ENCODE results near the gene UBE2A. TPM values are rescaled to one million over a fixed set of nuclear protein-coding genes. Genes with fewer than 3 reads are reported as not detected.

The UBE2A gene
- polyA plus RNA-seq, 1 donor from 2014 or later: 129 TPM

- Histone ChIP-seq H3K36me3 (ENCODE audit: insufficient read depth, low read length) (no peaks in the 10 kb centered on the region), H3K9me2 (ENCODE audit: insufficient read depth, low read length) (no peaks in the 10 kb centered on the region), H3K4me2 (ENCODE audit: low read length) (no peak overlapping the region), H3K9me3 (ENCODE audit: low read length) (no peaks in the 10 kb centered on the region), H3F3A (ENCODE audit: insufficient read depth, low read length, poor library complexity, severe bottlenecking) (no peaks in the 10 kb centered on the region), H3K27ac (ENCODE audit: low read length) (no peak overlapping the region), H3K9ac (ENCODE audit: low read length) (no peak overlapping the region), H4K20me1 (ENCODE audit: insufficient read depth) (no peaks in the 10 kb centered on the region), H2AFZ (ENCODE audit: low read depth, low read length) (no peak overlapping the region), H3K27me3 (ENCODE audit: insufficient read depth, low read depth, low read length) (no peaks in the 10 kb centered on the region), H3K4me3 (ENCODE audit: low read length) (no peak overlapping the region), H3K79me2 (replicated peaks; ENCODE audit: insufficient read depth, low read length) (no peaks in the 10 kb centered on the region)
- no peak for TF ChIP-seq SMC3 (conservative IDR thresholded peaks at IDR 0.05; ENCODE audit: poor library complexity)
- no peak for TF ChIP-seq TAF1 (IDR thresholded peaks at IDR 0.05; ENCODE audit: low read depth)
- TF ChIP-seq REST (IDR thresholded peaks at IDR 0.05; ENCODE audit: borderline replicate concordance): no peak
- TF ChIP-seq MXI1 (conservative IDR thresholded peaks at IDR 0.05; ENCODE audit: poor library complexity, severe bottlenecking): no peak
- TF ChIP-seq RAD21 (conservative IDR thresholded peaks at IDR 0.05): no peak
- no peak for TF ChIP-seq EZH2 (IDR thresholded peaks at IDR 0.05; ENCODE audit: borderline replicate concordance, insufficient read depth, low read length, poor library complexity, severe bottlenecking)
- no peak for TF ChIP-seq EP300 (conservative IDR thresholded peaks at IDR 0.05; ENCODE audit: poor library complexity, severe bottlenecking)
- TF ChIP-seq CTCF (IDR thresholded peaks at IDR 0.05; ENCODE audit: poor library complexity, severe bottlenecking): no peak
- no peak for TF ChIP-seq POLR2AphosphoS5 (IDR thresholded peaks at IDR 0.05)
Measured at GRCh38 chrX:119624417-119624816, 50.1 kb downstream of the UBE2A start.

- H3K27ac ChIP-seq (ENCODE audit: low read length): no peak overlapping the region
- no peaks in the 10 kb centered on the region for H3K9me2 ChIP-seq (ENCODE audit: insufficient read depth, low read length)
- H3K9ac ChIP-seq (ENCODE audit: low read length): no peak overlapping the region
- no peak overlapping the region for H2AFZ ChIP-seq (ENCODE audit: low read depth, low read length)
- no peaks in the 10 kb centered on the region for H3K79me2 ChIP-seq (replicated peaks; ENCODE audit: insufficient read depth, low read length)
- H3K27me3 ChIP-seq (ENCODE audit: insufficient read depth, low read depth, low read length): no peaks in the 10 kb centered on the region
- H3K36me3 ChIP-seq (ENCODE audit: insufficient read depth, low read length): no peaks in the 10 kb centered on the region
- no peak for TF ChIP-seq RAD21 (conservative IDR thresholded peaks at IDR 0.05)
- no peak for TF ChIP-seq EZH2 (IDR thresholded peaks at IDR 0.05; ENCODE audit: borderline replicate concordance, insufficient read depth, low read length, poor library complexity, severe bottlenecking)
- TF ChIP-seq SMC3 (conservative IDR thresholded peaks at IDR 0.05; ENCODE audit: poor library complexity): no peak
- TF ChIP-seq REST (IDR thresholded peaks at IDR 0.05; ENCODE audit: borderline replicate concordance): no peak
- TF ChIP-seq EP300 (conservative IDR thresholded peaks at IDR 0.05; ENCODE audit: poor library complexity, severe bottlenecking): no peak
- TF ChIP-seq TAF1 (IDR thresholded peaks at IDR 0.05; ENCODE audit: low read depth): no peak
- TF ChIP-seq POLR2AphosphoS5 (IDR thresholded peaks at IDR 0.05): no peak
- TF ChIP-seq MXI1 (conservative IDR thresholded peaks at IDR 0.05; ENCODE audit: poor library complexity, severe bottlenecking): no peak
- TF ChIP-seq CTCF (IDR thresholded peaks at IDR 0.05; ENCODE audit: poor library complexity, severe bottlenecking): no peak
- no peak overlapping the region for H3K4me3 ChIP-seq (ENCODE audit: low read length)
- no peaks in the 10 kb centered on the region for H3K9me3 ChIP-seq (ENCODE audit: low read length)
- H3K4me2 ChIP-seq (ENCODE audit: low read length): no peak overlapping the region
- H3F3A ChIP-seq (ENCODE audit: insufficient read depth, low read length, poor library complexity, severe bottlenecking): no peaks in the 10 kb centered on the region
- H4K20me1 ChIP-seq (ENCODE audit: insufficient read depth): no peaks in the 10 kb centered on the region
Measured at GRCh38 chrX:119624951-119625668, 50.7 kb downstream of the UBE2A start.

All from neural cell (in vitro differentiated cells).